NCI-H1048 (cell line): Measurements from ENCODE around the gene UCHL5.
"Not testable (repeated sequence)": the region's sequence is repeated elsewhere in the genome, so short reads cannot be mapped to it uniquely, and the experiment has no call there.

ENCODE experiments used
- DNase-seq: peaks from one replicate; lab custom pipeline; 2025; lab: John Stamatoyannopoulos, UW

The UCHL5 gene

DNA sequence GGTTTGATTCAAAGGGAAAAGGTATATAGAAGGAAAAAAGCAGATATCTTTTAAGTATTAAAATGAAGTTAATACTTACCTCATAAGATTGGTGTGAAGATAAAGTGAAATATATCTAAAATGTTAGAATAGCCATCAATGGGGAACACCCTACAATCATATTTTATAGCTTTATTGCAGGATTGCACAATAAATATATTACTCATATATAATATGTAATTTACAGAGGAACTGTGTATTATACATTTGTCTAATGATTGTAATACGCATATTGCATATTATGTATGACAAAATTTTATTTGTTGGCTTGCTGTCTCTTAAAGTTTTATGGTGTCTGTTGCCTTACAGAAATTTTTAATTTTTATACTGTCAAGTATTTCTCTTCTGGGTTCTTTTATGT, 47.8 kb downstream of the UCHL5 start:
- no peak for DNase-seq

DNA sequence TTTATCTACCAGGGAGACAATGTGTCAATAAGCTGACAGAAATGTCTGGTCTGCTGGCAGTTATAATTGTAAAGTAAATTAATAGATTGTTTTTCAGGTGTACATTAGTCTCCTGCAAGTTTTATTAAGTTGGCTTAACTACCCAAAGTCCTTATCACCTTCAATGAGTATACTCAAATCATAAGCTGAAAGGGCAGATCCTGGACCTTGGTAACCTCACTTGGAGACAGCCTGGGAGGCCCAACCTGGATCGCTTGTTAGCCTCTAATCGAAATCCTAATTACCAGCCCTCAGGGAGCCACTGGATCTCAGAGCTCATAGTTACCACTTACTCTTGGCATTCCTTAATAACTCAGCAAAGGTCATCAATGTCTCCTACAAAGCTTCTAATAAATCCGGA, 49.7 kb downstream of the UCHL5 start:
- DNase-seq: no peak

DNA sequence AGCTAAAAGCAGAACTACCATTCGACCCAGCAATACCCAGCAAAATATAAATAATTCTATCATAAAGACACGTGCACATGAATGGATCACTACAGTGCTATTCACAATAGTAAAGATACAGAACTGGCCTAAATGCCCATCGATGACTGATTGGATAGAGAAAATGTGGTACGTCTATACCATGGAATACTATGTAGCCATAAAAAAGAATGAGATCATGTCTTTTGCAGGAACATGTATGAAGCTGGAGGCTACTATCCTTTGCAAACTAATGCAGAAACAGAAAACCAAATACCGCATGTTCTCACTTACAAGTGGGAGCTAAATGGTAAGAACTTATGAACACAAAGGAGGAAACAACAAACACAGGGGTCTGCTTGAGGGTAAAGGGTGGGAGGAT, 53.4 kb downstream of the UCHL5 start:
- DNase-seq: no peak

DNA sequence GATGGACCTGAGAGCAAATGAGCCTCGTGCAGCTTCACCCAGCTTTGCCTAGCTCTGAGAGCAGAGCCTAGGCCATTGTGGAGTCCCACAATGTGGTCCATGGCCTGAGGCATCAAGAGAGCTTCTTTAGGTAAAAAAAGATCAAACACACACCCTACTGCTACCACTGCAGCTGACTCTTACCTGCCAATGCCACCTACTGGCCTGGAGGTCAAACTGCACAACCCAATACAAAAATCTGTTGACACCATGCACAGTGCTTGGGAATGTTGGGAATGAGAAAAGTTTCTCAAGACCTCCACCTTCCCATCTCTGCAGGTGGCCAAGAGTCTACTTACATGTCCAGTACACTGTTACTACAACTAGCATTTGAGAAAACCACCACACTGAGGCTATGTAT, 60.6 kb downstream of the UCHL5 start:
- no peak for DNase-seq

DNA sequence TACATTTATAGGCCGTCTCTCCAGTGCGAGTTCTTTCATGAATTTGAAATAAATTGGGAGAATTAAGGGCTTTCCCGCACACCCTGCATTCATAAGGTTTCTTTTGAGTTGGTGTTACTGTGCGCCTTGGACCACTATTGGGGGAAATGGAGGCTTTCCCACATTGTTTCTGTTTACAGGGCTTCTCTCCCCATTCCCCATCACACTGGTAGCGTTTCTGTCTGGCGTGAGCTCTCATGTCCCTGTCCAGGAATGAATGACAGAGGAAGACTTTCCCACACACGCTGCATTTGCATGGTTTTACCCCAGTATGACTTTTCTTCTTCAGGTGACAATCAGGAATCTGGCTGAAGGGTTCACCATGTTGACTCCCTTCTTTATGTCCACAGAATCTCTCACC, 65.0 kb downstream of the UCHL5 start:
- DNase-seq: no peak

DNA sequence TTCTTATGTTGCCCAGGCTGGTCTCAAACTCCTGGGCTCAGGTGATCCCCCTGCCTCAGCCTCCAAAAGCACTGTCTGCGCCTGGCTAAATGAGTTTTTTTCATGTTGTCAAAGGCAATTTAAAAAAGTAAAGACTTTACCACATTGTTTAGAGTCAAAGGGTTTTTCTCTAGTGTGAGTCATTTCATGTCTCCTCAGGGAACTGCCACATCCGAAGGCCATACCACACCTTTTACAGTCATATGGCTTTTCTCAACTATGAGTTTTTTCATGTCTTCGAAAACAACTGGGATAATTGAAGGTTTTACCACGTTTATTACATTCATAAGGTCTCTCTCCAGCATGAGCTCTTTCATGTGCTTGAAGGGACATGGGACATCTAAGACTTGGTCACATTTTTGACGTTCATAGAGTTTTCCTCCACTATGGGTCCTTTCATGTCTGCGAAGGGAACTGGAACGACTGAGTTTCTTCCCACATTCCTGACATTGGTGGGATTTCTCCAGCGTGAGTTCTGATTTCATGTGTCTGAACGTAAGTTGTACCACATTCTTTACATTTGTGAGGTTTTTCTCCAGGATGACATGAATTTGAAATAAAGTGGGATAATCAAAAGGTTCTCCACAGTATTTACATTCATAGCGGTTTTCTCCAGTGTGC, 65.6 kb downstream of the UCHL5 start:
- no peak for DNase-seq

DNA sequence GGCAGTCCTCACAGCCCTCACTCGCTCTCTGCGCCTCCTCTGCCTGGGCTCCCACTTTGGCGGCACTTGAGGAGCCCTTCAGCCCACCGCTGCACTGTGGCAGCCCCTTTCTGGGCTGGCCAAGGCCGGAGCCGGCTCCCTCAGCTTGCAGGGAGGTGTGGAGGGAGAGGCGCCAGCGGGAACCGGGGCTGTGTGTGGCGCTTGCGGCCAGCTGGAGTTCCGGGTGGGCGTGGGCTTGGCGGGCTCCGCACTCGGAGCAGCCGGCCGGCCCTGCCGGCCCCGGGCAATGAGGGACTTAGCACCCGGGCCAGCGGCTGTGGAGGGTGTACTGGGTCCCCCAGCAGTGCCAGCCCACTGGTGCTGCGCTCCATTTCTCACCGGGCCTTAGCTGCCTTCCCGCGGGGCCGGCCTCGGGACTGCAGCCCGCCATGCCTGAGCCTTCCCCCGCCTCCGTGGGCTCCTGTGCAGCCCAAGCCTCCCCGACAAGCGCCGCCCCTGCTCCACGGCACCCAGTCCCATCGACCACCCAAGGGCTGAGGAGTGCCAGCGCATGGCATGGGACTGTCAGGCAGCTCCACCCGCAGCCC, 72.3 kb downstream of the UCHL5 start:
- DNase-seq: not testable (repeated sequence)

DNA sequence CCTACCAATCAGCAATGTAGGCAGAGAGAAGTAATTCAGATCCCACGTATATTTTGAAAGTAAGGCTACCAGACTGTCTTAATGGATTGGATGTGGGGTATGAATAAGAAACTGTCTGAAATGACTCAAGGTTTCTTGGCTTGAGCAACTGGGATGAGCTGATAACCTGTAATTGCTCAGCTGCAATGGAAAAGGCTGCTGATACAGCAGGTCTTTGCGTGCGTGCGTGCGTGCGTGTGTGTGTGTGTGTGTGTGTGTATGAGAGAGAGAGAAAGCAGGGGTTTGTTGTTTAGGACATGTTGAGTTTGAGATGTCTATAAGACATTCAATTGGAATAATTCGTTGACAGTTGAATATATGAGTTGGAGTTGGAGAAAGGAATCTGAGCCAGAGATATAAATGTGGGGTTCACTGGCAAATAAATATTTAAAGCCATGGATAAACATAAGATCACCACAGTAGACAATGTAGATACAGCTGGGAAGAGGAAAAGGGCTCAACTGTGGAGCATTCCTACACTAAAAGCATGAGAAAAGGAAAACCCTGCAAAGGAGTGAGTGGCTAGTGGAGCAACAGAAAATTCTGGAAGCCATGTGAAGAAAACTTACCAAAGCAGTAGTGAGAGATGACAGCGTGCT, 72.9 kb downstream of the UCHL5 start:
- DNase-seq: no peak

DNA sequence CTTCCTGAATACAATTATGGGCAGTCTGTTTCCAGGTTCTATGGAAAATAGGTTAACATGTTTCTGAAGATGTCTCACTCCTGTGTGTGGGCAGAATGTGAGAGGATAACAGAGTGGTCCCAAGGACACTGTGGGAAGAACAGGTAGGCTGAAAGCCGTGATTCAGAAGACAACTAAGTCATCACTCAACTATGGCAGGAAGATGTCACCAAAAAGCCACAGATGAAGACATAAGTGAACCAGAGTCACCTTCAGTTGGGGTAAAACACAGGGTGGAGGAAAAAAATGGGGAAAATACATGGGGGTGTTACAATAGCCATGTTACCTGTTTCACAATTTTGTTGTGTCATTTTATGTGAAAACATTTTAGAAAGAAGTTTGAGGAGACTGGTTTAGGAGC, 75.1 kb downstream of the UCHL5 start:
- DNase-seq: no peak

DNA sequence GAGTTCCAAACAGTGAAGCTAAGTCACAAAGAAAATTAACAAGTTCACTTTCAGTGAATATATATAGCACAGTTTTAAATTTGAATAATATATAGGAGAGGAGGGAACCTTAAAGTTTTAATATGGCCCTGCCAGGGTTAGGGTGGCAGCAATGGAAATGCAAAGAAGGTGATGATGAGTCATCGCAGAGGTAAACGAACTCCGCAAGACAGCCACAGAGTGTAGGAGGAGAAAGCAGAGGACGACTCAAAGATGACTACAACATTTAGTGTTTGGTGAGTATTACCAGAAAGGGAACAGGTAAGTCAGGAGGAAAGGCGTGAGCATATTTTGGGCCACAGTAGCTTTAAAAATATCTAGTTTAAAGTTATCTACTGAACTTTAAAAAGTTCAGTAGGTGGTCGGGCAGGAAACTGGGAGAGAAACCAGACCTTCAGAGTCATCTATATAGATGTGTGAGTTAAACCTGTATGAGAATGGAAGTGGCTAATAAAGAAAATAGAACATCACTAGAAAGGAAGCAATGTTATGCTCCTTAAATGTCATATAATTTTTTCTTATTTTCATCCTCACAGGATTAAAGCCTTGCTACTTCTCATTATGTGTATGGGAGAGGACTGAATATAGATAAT, 75.7 kb downstream of the UCHL5 start:
- no peak for DNase-seq

DNA sequence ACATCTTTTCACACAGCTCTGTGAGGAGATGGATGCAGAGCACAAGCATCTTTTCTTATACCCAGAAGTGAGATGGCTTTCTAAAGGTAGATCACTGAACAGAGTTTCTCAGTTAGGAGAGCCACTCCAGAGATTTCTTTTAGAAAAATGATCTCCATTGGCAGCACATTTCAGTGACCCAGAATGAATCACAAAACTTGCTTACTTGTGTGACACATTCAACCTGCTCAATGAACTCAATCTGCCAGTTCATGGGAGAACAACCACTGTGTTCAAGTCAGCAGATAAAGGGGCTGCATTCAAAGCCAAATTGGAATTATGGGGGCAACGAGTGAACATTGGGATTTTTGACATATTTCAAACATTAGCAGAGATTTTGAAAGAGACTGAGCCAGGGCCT, 78.3 kb downstream of the UCHL5 start:
- no peak for DNase-seq

DNA sequence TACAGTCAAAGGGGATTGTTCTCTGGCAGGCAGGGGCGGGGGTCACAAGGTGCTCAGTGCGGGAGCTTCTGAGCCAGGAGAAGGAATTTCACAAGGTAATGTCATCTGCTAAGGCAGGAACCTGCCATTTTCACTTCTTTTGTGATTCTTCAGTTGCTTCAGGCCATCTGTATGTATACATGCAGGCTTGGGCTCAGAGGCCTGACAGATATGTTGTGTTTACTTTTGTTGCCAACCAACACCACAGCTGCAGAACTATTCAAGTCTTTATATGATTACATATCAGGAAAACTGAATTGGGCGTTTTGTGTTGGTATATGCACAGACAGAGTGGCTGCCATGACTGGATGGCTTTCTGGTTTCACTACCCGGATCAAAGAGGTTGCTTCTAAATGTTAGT, 78.8 kb downstream of the UCHL5 start:
- DNase-seq: not testable (repeated sequence)

DNA sequence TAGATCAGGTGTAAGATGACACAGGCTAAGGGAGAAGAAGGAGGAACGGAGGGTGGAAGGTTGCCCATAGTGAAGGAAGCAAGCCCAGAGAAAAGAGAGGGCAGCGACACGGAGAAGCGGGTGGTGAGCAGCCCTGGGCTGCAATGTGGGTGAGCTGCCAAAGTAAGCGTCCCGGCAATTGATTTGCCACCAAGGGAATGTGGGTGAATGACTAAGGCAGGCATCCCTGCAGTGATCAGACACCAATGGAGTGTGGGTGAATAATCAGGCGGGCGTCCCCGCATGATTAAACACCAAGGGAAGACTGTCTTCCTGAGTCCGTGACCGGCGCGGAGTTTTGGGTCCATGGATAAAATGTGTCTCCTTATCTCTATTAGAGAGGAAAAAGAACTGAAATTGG, 79.6 kb downstream of the UCHL5 start:
- DNase-seq: no peak

DNA sequence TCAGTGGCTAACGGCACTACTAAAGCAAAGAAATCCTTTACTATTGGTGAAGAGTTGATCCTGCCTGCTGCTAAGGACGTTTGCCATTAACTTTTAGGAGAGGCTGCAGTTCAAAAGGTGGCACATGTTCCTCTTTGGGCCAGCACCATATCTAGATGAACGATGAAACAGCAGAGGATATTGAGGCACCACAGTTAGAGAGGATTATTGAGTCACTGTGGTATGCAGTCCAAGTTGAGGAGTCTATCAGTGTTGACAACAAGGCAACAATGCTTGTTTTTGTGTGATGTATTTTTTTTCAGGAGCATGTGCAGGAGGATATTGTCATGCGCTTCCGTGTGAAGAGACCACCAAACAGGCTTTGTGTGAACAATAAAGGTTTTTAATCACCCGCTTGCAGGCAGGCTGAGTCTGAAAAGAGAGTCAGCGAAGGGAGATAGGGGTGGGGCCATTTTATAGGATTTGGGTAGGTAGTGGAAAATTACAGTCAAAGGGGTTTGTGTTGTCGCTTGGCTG, 80.9 kb downstream of the UCHL5 start:
- DNase-seq: no peak

DNA sequence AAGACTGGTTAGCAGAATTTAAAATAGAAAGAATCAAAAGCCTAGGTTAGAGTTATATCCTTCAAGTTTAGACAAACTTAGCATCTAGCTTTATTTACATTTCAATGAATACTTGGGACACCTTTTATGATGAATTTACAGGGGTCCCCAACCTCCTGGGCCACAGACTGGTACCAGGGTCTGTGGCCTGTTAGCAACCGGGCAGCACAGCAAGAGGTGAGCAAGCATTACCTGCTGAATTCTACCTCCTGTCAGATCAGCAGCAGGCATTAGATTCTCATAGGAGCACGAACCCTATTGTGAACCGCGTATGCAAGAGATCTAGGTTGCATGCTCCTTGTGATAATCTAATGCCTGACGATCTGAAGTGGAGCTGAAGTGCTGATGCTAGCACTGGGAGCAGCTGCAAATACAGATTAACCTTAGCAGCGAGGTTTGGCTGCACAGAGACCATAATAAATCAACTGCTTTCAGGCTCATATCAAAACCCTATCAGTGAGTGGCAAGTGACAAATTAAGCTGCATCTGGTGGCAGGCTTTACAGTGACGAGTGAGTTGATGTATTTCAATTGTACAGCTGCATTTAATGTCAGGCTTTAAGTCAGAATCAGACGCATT, 82.0 kb downstream of the UCHL5 start:
- DNase-seq: no peak

DNA sequence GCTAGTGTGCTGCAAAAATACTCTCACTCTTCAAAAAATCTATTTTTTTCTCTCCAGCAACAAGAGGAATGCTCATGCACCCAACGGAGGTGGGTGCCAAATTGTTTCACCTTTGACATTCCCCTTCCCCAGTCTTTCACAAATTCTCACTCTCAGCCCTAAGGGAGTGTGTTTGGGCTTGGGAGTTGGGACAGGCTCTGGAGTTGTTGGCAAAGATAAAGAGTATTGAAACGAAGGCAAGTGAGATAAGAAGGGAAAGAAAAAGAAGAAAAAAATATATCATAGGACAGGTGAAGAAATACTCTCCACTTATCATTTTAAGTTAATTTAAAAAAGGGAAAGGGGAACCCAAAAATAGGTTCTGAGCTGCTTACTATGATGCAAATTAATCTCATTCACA, 82.6 kb downstream of the UCHL5 start:
- DNase-seq: no peak

DNA sequence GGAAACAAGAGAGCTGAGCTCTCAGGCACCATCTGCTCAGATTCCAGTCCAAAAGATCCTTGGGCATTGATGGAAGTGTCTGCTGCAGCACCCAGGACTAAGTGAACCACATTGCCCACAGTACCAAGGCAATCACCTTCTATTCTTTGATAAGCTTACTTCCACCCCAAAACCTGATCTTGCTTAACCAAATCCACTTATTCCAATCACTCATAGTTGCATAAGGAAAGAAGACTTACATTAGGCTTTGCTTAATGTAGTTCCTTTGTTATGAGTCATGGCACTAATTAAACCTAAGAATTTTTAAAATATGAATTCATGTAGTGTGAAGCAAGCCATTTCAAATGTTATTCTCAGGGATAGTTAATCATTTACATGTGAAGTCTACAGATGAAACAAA, 84.5 kb downstream of the UCHL5 start:
- no peak for DNase-seq

DNA sequence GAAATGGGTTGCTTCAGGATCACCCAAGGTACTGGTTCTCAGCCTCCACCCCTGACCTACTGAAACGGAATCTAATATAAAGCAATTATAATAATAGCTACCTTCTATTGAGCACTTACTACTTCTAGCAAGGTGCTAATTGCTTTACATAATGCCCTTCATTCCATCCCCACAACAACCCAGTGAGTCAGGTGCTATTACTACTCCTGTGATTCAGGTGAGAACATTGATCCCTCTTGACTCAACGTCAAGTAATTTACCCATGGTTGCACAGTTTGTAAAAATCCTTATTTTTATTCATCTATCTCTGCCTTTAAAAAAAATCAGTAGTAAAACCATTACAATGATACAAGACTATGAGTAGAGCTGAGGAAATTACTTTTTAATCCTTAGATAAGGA, 85.2 kb downstream of the UCHL5 start:
- DNase-seq: no peak

DNA sequence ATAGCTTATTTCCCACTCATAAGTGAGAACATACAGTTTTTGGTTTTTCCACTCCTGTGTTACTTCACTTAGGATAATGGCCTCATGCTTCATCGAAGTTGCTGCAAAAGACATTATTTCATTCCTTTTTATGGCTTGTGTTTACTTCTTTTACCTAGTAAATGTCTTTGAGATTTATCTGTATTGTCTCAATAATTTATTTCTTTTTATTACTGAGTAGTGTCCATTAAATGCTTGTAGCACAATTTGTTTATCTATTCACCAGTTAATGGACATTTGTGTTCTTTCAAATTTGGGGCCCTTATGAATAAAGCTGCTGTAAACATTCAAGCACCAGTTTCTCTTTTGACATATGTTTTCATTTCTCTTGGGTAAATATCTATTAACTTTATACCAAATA, 86.0 kb downstream of the UCHL5 start:
- no peak for DNase-seq

DNA sequence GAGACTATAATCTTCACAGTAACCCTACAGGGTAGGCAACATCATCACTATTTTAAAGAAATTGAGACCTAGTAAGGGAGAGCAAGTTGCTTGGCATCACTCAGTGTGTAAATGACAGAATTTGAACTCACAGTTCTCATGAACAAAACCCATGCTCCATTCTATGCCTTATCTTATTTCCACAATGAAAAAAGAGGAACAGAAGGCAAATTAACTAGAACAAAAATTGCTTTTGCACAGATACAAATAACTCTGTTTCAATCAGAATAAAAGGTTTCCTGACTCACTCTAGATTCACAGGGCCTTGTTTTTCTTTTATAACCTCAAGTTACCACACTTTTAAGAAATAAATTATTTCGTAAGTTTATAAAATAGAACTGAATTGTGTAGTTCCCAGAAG, 90.1 kb downstream of the UCHL5 start:
- DNase-seq: no peak

DNA sequence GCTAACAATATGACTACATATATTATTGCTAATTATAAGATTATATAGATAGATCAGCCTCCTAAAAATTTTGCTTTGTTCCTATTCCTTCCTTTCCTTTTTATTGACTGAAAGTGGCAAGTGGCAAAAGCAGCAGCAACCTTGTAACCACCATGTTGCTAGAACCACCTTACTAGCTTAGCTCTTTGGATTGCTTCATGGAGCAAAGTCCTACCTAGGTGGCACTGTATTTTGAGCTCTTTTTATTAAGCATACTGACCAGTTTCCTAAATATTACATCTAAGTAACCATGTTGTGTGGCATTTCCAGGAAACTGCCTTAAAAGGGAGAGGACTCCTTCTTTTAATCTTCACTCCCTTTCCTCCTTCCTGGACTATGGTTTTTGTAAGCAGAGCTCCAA, 90.8 kb downstream of the UCHL5 start:
- no peak for DNase-seq

DNA sequence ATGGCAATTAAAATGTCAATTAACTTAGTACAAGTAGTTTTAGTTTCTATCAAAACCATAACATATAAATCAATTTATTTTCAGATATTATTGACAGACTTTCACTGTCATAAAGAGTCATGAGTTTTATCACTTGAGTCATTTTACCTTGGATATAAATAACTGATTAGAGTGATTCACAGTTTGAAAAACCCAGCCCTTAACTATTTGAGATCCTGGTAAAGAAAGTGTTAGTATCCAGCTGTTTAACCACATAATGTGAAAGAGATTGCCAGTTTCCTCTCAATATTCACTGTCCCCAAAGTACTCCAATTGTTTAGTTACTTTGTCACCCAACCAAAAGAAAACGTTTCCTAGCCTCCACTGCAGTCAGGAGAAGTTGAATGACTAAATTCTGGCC, 91.3 kb downstream of the UCHL5 start:
- no peak for DNase-seq
